ENCODE measurements around the gene ABCA12.
"Not testable (repeated sequence)": the region's sequence is repeated elsewhere in the genome, so short reads cannot be mapped to it uniquely, and the experiment has no call there.

ABCA12 gene

GRCh38 chr2:215138479-215138878 is at the start of gene ABCA12:
Gene ABCA12, minus strand, starts transcription at chr2:215138626. Its CDS starts 418 bp downstream, at chr2:215138208.
- no peak for DNase-seq (ENCODE audit: low spot score)

- DNase-seq (ENCODE audit: low spot score): no peak
Measured at GRCh38 chr2:215188078-215188477, 49.7 kb upstream of the ABCA12 start.

- DNase-seq (ENCODE audit: low spot score): no peak
Measured at GRCh38 chr2:215186021-215186420, 47.6 kb upstream of the ABCA12 start.

GRCh38 chr2:215178121-215178520 is 39.7 kb upstream of the ABCA12 start:
- no peak for DNase-seq (ENCODE audit: low spot score)

- no peak for DNase-seq (ENCODE audit: low spot score)
Measured at GRCh38 chr2:215171796-215172195, 33.4 kb upstream of the ABCA12 start.

GRCh38 chr2:215171151-215171550 is 32.7 kb upstream of the ABCA12 start:
- no peak for DNase-seq (ENCODE audit: low spot score)

GRCh38 chr2:215166505-215166904 is 28.1 kb upstream of the ABCA12 start:
- DNase-seq (ENCODE audit: low spot score): not testable (repeated sequence)

GRCh38 chr2:215163319-215163718 is 24.9 kb upstream of the ABCA12 start:
- DNase-seq (ENCODE audit: low spot score): not testable (repeated sequence)

- no peak for DNase-seq (ENCODE audit: low spot score)
Measured at GRCh38 chr2:215161301-215161829, 22.9 kb upstream of the ABCA12 start.

GRCh38 chr2:215160081-215160480 is 21.7 kb upstream of the ABCA12 start:
- DNase-seq (ENCODE audit: low spot score): no peak

- no peak for DNase-seq (ENCODE audit: low spot score)
Measured at GRCh38 chr2:215156453-215156852, 18.0 kb upstream of the ABCA12 start.

- DNase-seq (ENCODE audit: low spot score): no peak
Measured at GRCh38 chr2:215149894-215150293, 11.5 kb upstream of the ABCA12 start.

GRCh38 chr2:215149486-215149885 is 11.1 kb upstream of the ABCA12 start:
- no peak for DNase-seq (ENCODE audit: low spot score)

- DNase-seq (ENCODE audit: low spot score): no peak
Measured at GRCh38 chr2:215149060-215149459, 10.6 kb upstream of the ABCA12 start.

- DNase-seq (ENCODE audit: low spot score): no peak
Measured at GRCh38 chr2:215145611-215146010, 7.2 kb upstream of the ABCA12 start.

GRCh38 chr2:215144106-215144875 is 5.9 kb upstream of the ABCA12 start:
- DNase-seq (ENCODE audit: low spot score): no peak

- no peak for DNase-seq (ENCODE audit: low spot score)
Measured at GRCh38 chr2:215143458-215143857, 5.0 kb upstream of the ABCA12 start.

GRCh38 chr2:215141706-215142105 is 3.3 kb upstream of the ABCA12 start:
- no peak for DNase-seq (ENCODE audit: low spot score)

- DNase-seq (ENCODE audit: low spot score): no peak
Measured at GRCh38 chr2:215140166-215140707, 1.8 kb upstream of the ABCA12 start.

- DNase-seq (ENCODE audit: low spot score): no peak
Measured at GRCh38 chr2:215137741-215138340, 585 bp downstream of the ABCA12 start.

- no peak for DNase-seq (ENCODE audit: low spot score)
Measured at GRCh38 chr2:215137329-215137686, 1.1 kb downstream of the ABCA12 start.

- DNase-seq (ENCODE audit: low spot score): no peak
Measured at GRCh38 chr2:215136669-215137328, 1.6 kb downstream of the ABCA12 start.

- no peak for DNase-seq (ENCODE audit: low spot score)
Measured at GRCh38 chr2:215120401-215120800, 18.0 kb downstream of the ABCA12 start.
